ENCODE measurements around the gene SMAD1. TPM values are rescaled to one million over a fixed set of nuclear protein-coding genes. Genes with fewer than 3 reads are reported as not detected.

Gene SMAD1
- total RNA-seq, 1 donor, result 33.2 TPM

GRCh38 chr4:145533961-145534360 lies 52.3 kb downstream of the SMAD1 start:
- DNase-seq (ENCODE audit: low read depth), result no peak
- no peak overlapping the region for H3K4me3 ChIP-seq (ENCODE audit: low read depth, low read length)
- TF ChIP-seq, protein P1, sequence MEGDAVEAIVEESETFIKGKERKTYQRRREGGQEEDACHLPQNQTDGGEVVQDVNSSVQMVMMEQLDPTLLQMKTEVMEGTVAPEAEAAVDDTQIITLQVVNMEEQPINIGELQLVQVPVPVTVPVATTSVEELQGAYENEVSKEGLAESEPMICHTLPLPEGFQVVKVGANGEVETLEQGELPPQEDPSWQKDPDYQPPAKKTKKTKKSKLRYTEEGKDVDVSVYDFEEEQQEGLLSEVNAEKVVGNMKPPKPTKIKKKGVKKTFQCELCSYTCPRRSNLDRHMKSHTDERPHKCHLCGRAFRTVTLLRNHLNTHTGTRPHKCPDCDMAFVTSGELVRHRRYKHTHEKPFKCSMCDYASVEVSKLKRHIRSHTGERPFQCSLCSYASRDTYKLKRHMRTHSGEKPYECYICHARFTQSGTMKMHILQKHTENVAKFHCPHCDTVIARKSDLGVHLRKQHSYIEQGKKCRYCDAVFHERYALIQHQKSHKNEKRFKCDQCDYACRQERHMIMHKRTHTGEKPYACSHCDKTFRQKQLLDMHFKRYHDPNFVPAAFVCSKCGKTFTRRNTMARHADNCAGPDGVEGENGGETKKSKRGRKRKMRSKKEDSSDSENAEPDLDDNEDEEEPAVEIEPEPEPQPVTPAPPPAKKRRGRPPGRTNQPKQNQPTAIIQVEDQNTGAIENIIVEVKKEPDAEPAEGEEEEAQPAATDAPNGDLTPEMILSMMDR (IDR thresholded peaks at IDR 0.05; ENCODE audit: insufficient read depth, low read depth, low read length), result no peak

- TF ChIP-seq, protein P1 (IDR thresholded peaks at IDR 0.05; ENCODE audit: insufficient read depth, low read depth, low read length), result no peak
- no peak for DNase-seq (ENCODE audit: low read depth)
- H3K4me3 ChIP-seq (ENCODE audit: low read depth, low read length), result no peak overlapping the region
These were observed 53.5 kb downstream of the SMAD1 start for GRCh38 chr4:145535202-145535601.

- no peak for DNase-seq (ENCODE audit: low read depth)
- H3K4me3 ChIP-seq (ENCODE audit: low read depth, low read length), result no peak overlapping the region
- TF ChIP-seq, protein P1 (IDR thresholded peaks at IDR 0.05; ENCODE audit: insufficient read depth, low read depth, low read length), result no peak
These were observed 54.4 kb downstream of the SMAD1 start for GRCh38 chr4:145536044-145536443.

DNA sequence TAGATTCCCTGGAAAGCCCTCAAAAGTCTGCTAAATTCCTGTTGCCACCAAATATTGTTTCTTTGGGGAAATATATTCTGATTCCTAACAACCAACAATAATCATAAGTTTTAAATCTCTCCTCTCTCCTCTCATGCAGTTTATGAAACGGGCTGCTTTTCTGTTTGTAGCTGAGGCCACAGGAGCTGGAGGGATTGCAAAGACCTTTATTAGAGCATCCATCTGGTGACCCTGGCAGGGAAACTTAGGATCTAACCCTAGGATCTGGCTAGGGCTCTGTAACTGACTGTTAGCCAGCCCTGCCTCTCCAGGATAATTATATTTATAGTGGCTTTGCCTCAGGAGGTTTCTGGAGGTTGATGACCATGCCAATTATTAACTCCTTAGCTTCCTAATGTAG lies 56.9 kb downstream of the SMAD1 start:
- TF ChIP-seq, protein P1 (IDR thresholded peaks at IDR 0.05; ENCODE audit: insufficient read depth, low read depth, low read length), result no peak
- no peak for DNase-seq (ENCODE audit: low read depth)

DNA sequence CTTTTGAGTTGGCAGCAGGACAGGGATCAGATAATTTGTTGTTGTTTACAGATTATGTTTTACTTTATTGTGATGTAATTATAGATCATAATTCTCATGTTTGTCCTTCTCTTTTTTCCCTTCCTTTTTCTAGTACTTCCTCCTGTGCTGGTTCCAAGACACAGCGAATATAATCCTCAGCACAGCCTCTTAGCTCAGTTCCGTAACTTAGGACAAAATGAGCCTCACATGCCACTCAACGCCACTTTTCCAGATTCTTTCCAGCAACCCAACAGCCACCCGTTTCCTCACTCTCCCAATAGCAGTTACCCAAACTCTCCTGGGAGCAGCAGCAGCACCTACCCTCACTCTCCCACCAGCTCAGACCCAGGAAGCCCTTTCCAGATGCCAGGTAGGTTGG lies 58.0 kb downstream of the SMAD1 start:
- H3K4me3 ChIP-seq (ENCODE audit: low read depth, low read length), result no peak overlapping the region
- TF ChIP-seq, protein P1 (IDR thresholded peaks at IDR 0.05; ENCODE audit: insufficient read depth, low read depth, low read length), result no peak
- DNase-seq (ENCODE audit: low read depth), result no peak

More for the DNA sequence above, 56.9 kb downstream of the SMAD1 start:
- no peak overlapping the region for H3K4me3 ChIP-seq (ENCODE audit: low read depth, low read length)

DNA sequence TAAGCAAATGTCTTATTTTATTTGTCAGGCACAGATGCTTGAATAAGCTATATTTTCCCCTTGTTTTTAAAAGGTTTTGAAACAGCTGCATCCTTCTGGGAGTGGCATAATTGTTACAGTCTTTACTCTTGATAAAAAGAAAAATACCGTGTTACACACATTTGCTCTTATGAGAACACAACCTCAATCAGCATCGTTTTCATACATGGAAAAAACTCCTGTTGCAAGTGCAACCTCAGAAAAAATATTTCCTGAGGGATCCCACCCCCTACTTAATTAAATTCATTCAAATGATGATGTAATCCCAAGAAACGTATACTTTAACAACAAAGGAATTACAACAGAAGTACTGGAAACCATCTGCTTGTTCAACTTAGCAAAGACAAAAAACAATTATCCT lies 58.6 kb downstream of the SMAD1 start:
- TF ChIP-seq, protein P1 (IDR thresholded peaks at IDR 0.05; ENCODE audit: insufficient read depth, low read depth, low read length), result no peak
- H3K4me3 ChIP-seq (ENCODE audit: low read depth, low read length), result no peak overlapping the region
- DNase-seq (ENCODE audit: low read depth), result no peak

- no peak overlapping the region for H3K4me3 ChIP-seq (ENCODE audit: low read depth, low read length)
- DNase-seq (ENCODE audit: low read depth), result no peak
- TF ChIP-seq, protein P1 (IDR thresholded peaks at IDR 0.05; ENCODE audit: insufficient read depth, low read depth, low read length), result no peak
These were observed 59.7 kb downstream of the SMAD1 start for GRCh38 chr4:145541346-145541745.

Data from fibroblast of villous mesenchyme (primary cell).